ENCODE results near the gene SRRM1. TPM values are rescaled to one million over a fixed set of nuclear protein-coding genes. Genes with fewer than 3 reads are reported as not detected.

Gene SRRM1
- total RNA-seq, 4 donors from 2014 or later = 106 to 164 (median 152) TPM

- Histone ChIP-seq H3K9me3 (no peaks in the 10 kb centered on the region), H3K27ac (peak overlapping the region in 3 of 4 donors; percentile 37 to 84 (median 69)), H3K27me3 (no peaks in the 10 kb centered on the region), H3K36me3 (no peaks in the 10 kb centered on the region), H3K4me1 (peaks cover 0 to 8% (median 3%) of the 10 kb centered on the region in 4 donors), H3K4me3 (no peak overlapping the region)
- no peak for DNase-seq (ENCODE audit: low spot score in 2 of 2)
- TF ChIP-seq EP300 (IDR thresholded peaks at IDR 0.05) = peak in 1 of 2 donors; percentile 30
- TF ChIP-seq, protein P1, sequence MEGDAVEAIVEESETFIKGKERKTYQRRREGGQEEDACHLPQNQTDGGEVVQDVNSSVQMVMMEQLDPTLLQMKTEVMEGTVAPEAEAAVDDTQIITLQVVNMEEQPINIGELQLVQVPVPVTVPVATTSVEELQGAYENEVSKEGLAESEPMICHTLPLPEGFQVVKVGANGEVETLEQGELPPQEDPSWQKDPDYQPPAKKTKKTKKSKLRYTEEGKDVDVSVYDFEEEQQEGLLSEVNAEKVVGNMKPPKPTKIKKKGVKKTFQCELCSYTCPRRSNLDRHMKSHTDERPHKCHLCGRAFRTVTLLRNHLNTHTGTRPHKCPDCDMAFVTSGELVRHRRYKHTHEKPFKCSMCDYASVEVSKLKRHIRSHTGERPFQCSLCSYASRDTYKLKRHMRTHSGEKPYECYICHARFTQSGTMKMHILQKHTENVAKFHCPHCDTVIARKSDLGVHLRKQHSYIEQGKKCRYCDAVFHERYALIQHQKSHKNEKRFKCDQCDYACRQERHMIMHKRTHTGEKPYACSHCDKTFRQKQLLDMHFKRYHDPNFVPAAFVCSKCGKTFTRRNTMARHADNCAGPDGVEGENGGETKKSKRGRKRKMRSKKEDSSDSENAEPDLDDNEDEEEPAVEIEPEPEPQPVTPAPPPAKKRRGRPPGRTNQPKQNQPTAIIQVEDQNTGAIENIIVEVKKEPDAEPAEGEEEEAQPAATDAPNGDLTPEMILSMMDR (IDR thresholded peaks at IDR 0.05) = no peak
- WGBS, 2 donors = 24 to 25% methylated on average over 6 of the region's 6 CpGs
These were observed 40.6 kb downstream of the SRRM1 start for GRCh38 chr1:24683713-24684162.

GRCh38 chr1:24688033-24688432 is 44.9 kb downstream of the SRRM1 start:
- Histone ChIP-seq H3K27ac (peak overlapping the region in 2 of 4 donors; percentile 42 to 76), H3K4me3 (no peak overlapping the region), H3K27me3 (no peaks in the 10 kb centered on the region), H3K36me3 (no peaks in the 10 kb centered on the region), H3K4me1 (peaks cover 0 to 13% (median 4%) of the 10 kb centered on the region in 4 donors), H3K9me3 (no peaks in the 10 kb centered on the region)
- WGBS, 2 donors = 87 to 88% methylated on average over 2 of the region's 2 CpGs
- TF ChIP-seq EP300 (IDR thresholded peaks at IDR 0.05) = no peak
- TF ChIP-seq, protein P1 (IDR thresholded peaks at IDR 0.05) = no peak
- TF ChIP-seq POLR2A (IDR thresholded peaks at IDR 0.05) = no peak
- no peak for DNase-seq (ENCODE audit: low spot score in 2 of 2)

- H3K36me3 ChIP-seq = no peaks in the 10 kb centered on the region
- H3K4me3 ChIP-seq = no peak overlapping the region
- peak; percentile 62 to 85 for DNase-seq (ENCODE audit: low spot score in 2 of 2)
- peaks cover 0 to 13% (median 2%) of the 10 kb centered on the region in 4 donors for H3K4me1 ChIP-seq
- no peaks in the 10 kb centered on the region for H3K27me3 ChIP-seq
- H3K27ac ChIP-seq = peak overlapping the region in 2 of 4 donors; percentile 42 to 76
- TF ChIP-seq EP300 (IDR thresholded peaks at IDR 0.05) (peak in 1 of 2 donors; percentile 66), POLR2A (IDR thresholded peaks at IDR 0.05) (no peak)
- TF ChIP-seq, protein P1 (IDR thresholded peaks at IDR 0.05) = peak; percentile 70 to 93 (median 85)
- no peaks in the 10 kb centered on the region for H3K9me3 ChIP-seq
- 34 to 38% methylated on average over 13 of the region's 13 CpGs for WGBS, 2 donors
These were observed 45.6 kb downstream of the SRRM1 start for GRCh38 chr1:24688621-24689195.

- no peak for TF ChIP-seq EP300 (IDR thresholded peaks at IDR 0.05)
- TF ChIP-seq, protein P1 (IDR thresholded peaks at IDR 0.05) = no peak
- no peak for TF ChIP-seq POLR2A (IDR thresholded peaks at IDR 0.05)
- Histone ChIP-seq H3K4me3 (no peak overlapping the region), H3K4me1 (peaks cover 0 to 34% (median 10%) of the 10 kb centered on the region in 4 donors), H3K9me3 (no peaks in the 10 kb centered on the region), H3K36me3 (no peaks in the 10 kb centered on the region), H3K27me3 (no peaks in the 10 kb centered on the region), H3K27ac (no peak overlapping the region)
- 39 to 46% methylated on average over 2 of the region's 2 CpGs for WGBS, 2 donors
- no peak for DNase-seq (ENCODE audit: low spot score in 2 of 2)
These were observed 47.9 kb downstream of the SRRM1 start for GRCh38 chr1:24691051-24691450.

- no peaks in the 10 kb centered on the region for H3K9me3 ChIP-seq
- no peak overlapping the region for H3K4me3 ChIP-seq
- no peak overlapping the region for H3K27ac ChIP-seq
- H3K4me1 ChIP-seq = peaks cover 0 to 34% (median 10%) of the 10 kb centered on the region in 4 donors
- 77 to 83% methylated on average over 10 of the region's 10 CpGs for WGBS, 2 donors
- TF ChIP-seq, protein P1 (IDR thresholded peaks at IDR 0.05) = no peak
- no peaks in the 10 kb centered on the region for H3K36me3 ChIP-seq
- H3K27me3 ChIP-seq = no peaks in the 10 kb centered on the region
- no peak for DNase-seq (ENCODE audit: low spot score in 2 of 2)
These were observed 49.4 kb downstream of the SRRM1 start for GRCh38 chr1:24692351-24692980.
